NCI-H2081 treated with DMSO at 0.1 percent for 48 hours (cell line): ENCODE data around the gene ALKBH5.

ENCODE experiments used
- DNase-seq: peaks from one replicate; lab custom pipeline; 2025; lab: John Stamatoyannopoulos, UW

Gene ALKBH5

GRCh38 chr17:18158022-18158600, 25.5 kb upstream of the ALKBH5 start:
- no peak for DNase-seq

- DNase-seq = no peak
These were observed 24.0 kb upstream of the ALKBH5 start for GRCh38 chr17:18159551-18160120.

- DNase-seq = no peak
These were observed 23.3 kb upstream of the ALKBH5 start for GRCh38 chr17:18160128-18160856.

- DNase-seq = no peak
These were observed 22.2 kb upstream of the ALKBH5 start for GRCh38 chr17:18161207-18162145.

GRCh38 chr17:18163547-18163946, 20.1 kb upstream of the ALKBH5 start:
- no peak for DNase-seq

- DNase-seq = no peak
These were observed 16.7 kb upstream of the ALKBH5 start for GRCh38 chr17:18166894-18167293.

GRCh38 chr17:18167421-18167820, 16.2 kb upstream of the ALKBH5 start:
- DNase-seq = no peak

- DNase-seq = no peak
These were observed 10.9 kb upstream of the ALKBH5 start for GRCh38 chr17:18172531-18173278.

- DNase-seq = no peak
These were observed 9.9 kb upstream of the ALKBH5 start for GRCh38 chr17:18173740-18174139.

GRCh38 chr17:18176176-18176575, 7.5 kb upstream of the ALKBH5 start:
- no peak for DNase-seq

- no peak for DNase-seq
These were observed 6.5 kb upstream of the ALKBH5 start for GRCh38 chr17:18177133-18177532.

GRCh38 chr17:18177722-18178121, 5.9 kb upstream of the ALKBH5 start:
- no peak for DNase-seq

- DNase-seq = no peak
These were observed 4.4 kb upstream of the ALKBH5 start for GRCh38 chr17:18179196-18179595.

- no peak for DNase-seq
These were observed 3.8 kb upstream of the ALKBH5 start for GRCh38 chr17:18179804-18180203.

- no peak for DNase-seq
These were observed 2.3 kb upstream of the ALKBH5 start for GRCh38 chr17:18181358-18181757.

- no peak for DNase-seq
These were observed 1.3 kb upstream of the ALKBH5 start for GRCh38 chr17:18182110-18182977.

- no peak for DNase-seq
These were observed 672 bp upstream of the ALKBH5 start for GRCh38 chr17:18182978-18183333.

- no peak for DNase-seq
These were observed 759 bp downstream of the ALKBH5 start for GRCh38 chr17:18184143-18185031.

GRCh38 chr17:18185391-18185790, 1.8 kb downstream of the ALKBH5 start:
- no peak for DNase-seq
